COLO829 (cell line): ENCODE measurements around the gene NECTIN2.
"Not testable (repeated sequence)": the region's sequence is repeated elsewhere in the genome, so short reads cannot be mapped to it uniquely, and the experiment has no call there.

Source experiments
- DNase-seq: peaks from one replicate; pipeline ENCODE4 v3.0.0; 2012; ENCODE audit warnings: low spot score

Gene NECTIN2

GRCh38 chr19:44817725-44818465 lies 28.2 kb upstream of the NECTIN2 start:
- no peak for DNase-seq

GRCh38 chr19:44818466-44819031 lies 27.5 kb upstream of the NECTIN2 start:
- DNase-seq, result no peak

GRCh38 chr19:44819246-44819832 lies 26.8 kb upstream of the NECTIN2 start:
- no peak for DNase-seq

DNA sequence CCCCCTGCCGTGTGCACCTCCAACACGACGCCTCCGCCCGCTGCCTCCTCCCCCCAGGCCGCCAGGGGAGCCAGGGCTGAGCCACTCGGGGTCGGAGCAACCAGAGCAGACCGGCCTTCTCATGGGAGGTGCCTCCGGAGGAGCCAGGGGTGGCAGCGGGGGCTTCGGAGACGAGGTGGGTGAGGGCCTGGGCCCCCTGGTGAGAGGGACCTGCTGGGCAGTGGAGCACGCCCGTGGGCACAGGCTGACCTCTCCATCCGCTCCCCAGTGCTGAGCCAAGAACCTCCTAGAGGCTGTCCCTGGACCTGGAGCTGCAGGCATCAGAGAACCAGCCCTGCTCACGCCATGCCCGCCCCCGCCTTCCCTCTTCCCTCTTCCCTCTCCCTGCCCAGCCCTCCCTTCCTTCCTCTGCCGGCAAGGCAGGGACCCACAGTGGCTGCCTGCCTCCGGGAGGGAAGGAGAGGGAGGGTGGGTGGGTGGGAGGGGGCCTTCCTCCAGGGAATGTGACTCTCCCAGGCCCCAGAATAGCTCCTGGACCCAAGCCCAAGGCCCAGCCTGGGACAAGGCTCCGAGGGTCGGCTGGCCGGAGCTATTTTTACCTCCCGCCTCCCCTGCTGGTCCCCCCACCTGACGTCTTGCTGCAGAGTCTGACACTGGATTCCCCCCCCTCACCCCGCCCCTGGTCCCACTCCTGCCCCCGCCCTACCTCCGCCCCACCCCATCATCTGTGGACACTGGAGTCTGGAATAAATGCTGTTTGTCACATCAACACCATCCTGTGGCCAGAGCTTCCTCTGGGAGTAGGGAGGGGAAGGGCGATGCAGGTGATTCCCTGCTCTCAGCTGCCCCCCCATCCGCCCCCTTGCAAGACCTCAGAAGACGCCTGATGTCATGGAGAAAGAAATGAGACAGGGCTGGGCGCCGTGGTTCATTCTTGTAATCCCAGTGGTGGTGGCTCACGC lies 25.2 kb upstream of the NECTIN2 start:
- DNase-seq, result peak; percentile 46

DNA sequence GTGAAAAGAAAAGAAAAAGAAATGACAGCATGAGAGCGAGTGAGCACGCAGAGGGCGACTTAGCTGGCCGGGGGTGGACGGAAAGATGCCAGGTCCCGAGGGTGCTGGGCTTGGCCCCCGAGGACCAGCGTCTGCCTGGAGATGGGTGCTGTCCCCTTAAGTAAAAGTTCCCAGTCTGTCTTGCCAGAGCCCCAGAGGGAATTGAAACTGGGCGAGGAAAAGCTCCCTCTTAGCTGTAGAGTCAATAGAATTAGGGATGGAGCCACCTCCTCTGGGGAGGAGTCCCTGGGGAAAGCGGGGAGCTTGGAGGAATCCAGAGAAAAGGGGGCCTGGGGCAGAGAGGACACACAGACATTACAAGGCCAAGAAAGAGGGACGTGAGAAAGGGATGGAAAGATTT lies 23.9 kb upstream of the NECTIN2 start:
- DNase-seq, result no peak

DNA sequence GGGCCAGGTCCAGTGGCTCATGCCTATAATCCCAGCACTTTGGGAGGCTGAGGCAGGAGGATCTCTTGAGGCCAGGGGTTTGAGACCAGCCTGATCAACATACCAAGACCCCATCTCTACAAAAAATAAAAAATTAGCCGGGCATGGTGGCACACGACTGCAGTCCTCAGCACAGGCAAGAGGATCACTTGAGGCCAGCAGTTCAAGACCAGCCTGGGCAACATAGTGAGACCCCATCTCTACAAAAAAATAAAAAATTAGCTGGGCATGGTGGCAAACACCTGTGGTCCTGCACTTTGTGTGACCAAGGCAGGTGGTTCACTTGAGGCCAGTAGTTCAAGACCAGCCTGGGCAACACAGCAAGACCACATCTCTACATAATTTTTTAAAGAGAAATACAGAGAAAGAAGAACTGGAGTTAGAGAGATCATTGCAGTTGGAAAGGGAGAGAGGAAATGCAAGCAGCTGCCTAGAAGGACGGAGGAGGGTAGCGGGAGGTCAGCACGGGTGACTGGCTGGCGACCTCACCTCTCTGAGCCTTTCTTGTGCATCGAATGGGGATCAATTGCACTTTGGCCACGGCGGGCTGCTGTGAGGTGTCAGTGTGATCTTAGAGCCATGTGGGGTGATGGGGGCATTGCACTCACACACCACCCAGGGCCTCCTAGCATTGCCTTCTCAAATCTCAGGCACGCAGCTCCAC lies 23.3 kb upstream of the NECTIN2 start:
- DNase-seq, result no peak

- no peak for DNase-seq
Measured at GRCh38 chr19:44823373-44823698, 22.8 kb upstream of the NECTIN2 start.

DNA sequence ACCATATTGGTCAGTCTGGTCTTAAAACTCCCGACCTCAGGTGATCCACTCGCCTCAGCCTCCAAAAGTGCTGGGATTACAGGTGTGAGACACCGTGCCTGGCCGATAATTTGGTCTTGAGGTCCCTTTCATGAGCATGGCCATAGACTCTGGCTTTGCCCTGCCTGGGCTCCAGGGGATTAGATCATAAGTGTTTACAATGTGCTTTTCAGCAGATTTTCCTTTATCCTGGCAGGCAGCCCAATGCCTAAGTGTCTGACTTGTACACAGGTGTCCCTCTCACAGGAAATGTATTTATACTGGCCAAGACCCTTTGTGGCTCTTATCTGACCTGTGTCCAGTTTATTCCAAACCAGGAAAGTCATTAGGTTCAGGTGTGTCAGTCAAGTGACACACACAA lies 21.3 kb upstream of the NECTIN2 start:
- no peak for DNase-seq

GRCh38 chr19:44832875-44833274 lies 13.2 kb upstream of the NECTIN2 start:
- not testable (repeated sequence) for DNase-seq

- not testable (repeated sequence) for DNase-seq
Measured at GRCh38 chr19:44834399-44834798, 11.7 kb upstream of the NECTIN2 start.

DNA sequence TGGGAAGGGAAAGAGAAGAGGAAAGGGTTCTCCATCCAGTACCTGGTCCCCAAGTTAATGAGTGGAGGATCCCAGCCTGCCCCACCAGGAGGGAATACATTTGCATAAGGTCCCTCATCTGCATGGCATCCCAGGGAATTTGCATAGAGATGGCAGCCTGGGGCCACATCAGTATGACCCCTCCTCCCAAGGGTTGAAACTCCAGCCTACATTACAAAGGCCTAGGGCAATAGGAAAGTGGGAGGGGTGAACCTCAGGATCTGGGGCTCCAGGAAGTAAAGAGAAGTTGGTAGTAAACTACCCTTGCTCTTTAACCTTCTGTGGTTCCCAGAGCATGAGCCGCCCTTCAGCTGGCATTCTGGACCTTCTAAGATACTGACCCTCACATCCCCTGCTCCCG lies 6.8 kb upstream of the NECTIN2 start:
- DNase-seq, result no peak

GRCh38 chr19:44840811-44841210 lies 5.3 kb upstream of the NECTIN2 start:
- DNase-seq, result no peak

DNA sequence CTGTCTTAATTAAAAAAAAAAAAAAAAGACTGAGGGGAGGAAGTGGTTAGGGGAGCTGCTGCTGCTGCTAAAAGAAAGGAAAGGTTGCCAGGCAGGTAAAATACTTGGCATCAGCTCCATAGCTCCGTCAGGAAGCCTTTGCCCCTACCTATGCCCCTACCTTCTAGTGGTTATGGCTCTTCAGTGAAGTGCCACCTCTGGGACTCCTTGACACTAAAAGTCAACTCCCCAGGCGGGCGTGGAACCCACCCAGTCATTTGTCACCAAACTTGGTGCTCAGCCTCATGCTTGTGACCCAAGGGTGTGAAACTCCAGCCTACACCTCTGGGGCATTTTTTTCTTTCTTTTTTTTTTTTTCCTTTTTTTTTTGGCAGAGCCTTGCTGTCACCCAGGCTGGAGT lies 4.9 kb upstream of the NECTIN2 start:
- DNase-seq, result no peak

DNA sequence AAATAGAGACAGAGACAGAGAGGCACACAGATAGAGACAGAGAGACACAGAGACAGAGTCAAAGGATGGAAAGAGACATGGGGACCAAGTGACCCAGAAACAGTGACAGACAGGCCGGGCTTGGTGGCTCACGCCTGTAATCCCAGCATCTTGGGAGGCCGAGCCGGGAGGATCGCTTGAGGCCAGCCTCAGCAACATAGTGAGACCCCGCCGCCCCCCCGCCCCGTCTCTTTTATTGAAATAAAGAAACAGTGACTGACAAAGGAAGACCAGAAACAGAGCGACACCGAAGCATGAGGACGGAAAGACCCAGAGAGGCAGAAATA lies 848 bp upstream of the NECTIN2 start:
- DNase-seq, result no peak

- peak; percentile 26 for DNase-seq
Measured at GRCh38 chr19:44846455-44847143, 502 bp downstream of the NECTIN2 start.

DNA sequence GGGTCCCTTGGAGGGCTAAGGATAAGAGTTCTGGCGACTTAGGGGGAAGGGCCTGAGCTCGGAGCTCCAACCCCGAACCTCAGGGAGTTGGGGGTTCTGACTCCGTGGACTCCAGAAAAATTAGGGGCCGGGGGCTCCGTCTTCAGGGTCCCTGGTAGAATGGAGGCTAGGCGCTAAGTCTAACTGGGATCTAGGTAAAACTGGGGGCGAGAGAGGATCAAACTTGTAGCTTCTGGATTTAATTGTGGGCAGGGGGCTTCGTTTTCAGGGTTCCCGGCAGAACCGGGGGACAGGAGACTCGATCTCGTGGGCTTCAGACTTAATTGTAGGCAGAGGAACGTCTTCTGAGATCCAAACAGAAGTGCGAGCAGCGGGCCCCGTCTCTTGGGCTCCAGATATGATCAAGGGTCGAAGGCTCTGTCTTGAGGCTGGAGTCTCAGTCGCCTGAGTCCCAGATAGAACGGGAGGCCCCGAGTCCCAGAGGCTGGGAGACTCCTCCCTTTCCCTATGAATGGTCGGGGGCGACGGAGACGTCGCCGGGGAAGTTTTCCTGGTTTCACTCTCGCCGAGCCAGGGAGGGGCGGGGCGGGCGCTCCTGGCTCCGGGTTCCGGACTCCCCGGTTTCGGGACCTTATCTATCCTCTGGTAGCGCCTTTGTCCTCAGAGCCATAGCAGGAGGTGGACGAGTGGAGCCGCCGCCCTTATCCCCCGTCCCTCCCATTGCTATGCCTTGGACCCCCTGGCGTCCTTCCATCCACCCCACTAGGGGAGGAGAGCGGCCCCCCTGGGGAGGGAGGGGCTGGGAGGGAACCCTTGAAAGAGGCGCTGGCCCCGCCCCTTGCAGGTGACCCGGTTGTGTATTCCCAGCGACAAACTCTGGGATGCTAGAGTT lies 1.3 kb downstream of the NECTIN2 start:
- DNase-seq, result no peak

DNA sequence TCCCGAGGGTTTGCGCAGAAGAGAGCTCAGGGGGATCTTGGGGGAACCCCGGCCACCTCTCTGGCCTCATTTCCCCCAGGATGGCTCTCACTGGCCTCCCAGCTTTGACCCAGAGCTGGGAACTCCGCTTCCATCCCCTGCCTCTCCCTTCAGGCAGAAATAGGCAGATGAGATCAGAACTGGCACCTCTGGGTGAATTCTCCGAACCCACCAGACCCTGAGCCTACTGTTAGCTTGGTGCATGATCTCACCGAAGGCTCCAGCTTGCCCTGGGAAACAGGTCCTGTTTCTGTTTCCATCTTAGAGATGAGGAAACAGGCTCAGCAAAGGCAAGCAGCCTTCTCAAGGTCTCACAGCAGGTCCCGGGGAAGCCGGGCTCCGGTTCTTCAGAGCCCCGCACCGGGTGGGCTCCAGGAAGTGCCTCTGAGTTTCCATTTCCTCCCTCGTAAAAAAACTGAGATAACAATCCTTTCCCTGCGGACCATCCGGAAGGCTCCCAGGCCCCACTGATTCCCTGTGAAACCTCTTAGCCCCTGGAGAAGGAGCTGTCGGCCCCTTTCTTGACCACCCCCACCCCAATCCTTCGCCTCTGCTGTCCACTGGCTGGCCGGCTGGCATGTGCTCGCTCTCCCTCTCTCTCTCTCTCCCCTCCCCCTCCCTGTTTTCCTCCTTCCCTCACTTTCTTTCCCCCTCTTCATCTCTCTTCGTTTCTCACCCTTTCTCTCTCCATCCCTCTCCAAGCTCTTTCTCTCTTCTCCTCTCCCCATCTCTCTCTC lies 2.1 kb downstream of the NECTIN2 start:
- DNase-seq, result no peak

DNA sequence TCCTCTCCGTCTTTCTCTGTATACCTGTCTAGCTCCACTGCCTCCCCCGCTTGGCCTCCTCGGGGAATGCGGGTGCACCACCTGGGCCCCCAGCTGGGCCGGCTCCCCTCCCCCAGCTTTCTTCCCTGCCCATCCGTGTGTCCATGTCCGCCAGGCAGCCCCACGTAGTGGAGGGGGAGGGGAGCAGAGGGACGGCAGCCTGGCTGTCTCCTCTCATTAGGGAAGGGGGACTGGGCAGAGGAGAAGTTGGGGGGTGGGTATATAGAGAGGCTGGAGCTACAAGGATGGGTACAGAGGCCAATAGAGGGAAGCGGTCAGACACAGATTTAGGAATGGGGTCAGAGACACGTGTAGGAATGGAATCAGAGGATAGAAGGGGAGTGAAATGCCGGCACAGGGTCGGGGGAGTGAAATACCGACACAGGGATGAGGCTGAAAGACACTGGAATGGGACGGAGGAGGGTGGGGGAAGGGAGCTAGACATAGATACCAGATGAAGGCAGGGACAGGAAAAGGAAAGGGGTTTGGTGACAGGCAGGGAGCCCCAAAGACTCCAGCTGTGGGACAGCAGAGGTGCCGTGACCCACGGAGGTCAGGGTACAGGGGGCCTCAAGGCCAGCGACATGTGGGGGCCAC lies 2.8 kb downstream of the NECTIN2 start:
- DNase-seq, result no peak

GRCh38 chr19:44850641-44851109 lies 4.6 kb downstream of the NECTIN2 start:
- DNase-seq, result no peak
